Measurements from ENCODE around the gene KPNA5.
"Not testable (repeated sequence)": the region's sequence is repeated elsewhere in the genome, so short reads cannot be mapped to it uniquely, and the experiment has no call there.

Gene KPNA5

GRCh38 chr6:116682334-116682712, 1.3 kb downstream of the KPNA5 start:
- TF ChIP-seq GATA1 (IDR thresholded peaks at IDR 0.05; ENCODE audit: low read depth, low read length), result no peak
- TF ChIP-seq POLR2A (IDR thresholded peaks at IDR 0.05; ENCODE audit: low read length), result no peak
- DNase-seq, result peak; percentile 26 to 38

DNA sequence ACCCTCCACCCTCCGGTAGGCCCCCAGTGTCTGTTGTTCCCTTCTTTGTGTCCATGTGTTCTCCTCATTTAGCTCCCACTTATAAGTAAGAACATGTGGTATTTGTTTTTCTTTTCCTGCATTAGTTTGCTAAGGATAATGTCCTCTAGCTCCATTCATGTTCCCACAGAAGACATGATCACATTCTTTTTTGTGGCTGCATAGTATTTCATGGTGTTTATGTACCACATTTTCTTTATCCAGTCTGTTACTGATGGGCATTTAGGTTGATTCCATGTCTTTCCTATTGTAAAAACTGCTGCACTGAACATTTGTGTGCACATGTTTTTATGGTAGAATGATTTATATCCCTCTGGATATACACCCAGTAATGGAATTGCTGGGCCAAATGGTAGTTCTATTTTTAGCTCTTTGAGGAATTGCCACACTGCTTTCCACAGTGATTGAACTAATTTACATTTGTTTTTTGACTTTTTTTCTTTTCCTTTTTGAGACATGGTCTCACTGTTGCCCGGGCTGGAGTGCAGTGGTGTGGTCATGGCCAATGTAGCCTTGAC, 4.5 kb downstream of the KPNA5 start:
- no peak for DNase-seq
- no peak for TF ChIP-seq GATA1 (IDR thresholded peaks at IDR 0.05; ENCODE audit: low read depth, low read length)
- no peak for TF ChIP-seq POLR2A (IDR thresholded peaks at IDR 0.05; ENCODE audit: low read length)

- DNase-seq, result not testable (repeated sequence)
These were observed 5.6 kb downstream of the KPNA5 start for GRCh38 chr6:116686475-116687101.

- TF ChIP-seq POLR2A (IDR thresholded peaks at IDR 0.05; ENCODE audit: low read length) (no peak), GATA1 (IDR thresholded peaks at IDR 0.05; ENCODE audit: low read depth, low read length) (no peak)
- no peak for DNase-seq
These were observed 10.1 kb downstream of the KPNA5 start for GRCh38 chr6:116691154-116691553.

DNA sequence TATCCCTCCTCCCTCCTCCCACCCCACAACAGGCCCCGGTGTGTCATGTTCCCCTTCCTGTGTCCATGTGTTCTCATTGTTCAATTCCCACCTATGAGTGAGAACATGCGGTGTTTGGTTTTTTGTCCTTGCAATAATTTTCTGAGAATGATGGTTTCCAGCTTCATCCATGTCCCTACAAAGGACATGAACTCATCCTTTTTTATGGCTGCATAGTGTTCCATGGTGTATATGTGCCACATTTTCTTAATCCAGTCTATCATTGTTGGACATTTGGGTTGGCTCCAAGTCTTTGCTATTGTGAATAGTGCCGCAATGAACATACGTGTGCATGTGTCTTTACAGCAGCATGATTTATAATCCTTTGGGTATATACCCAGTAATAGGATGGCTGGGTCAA, 11.9 kb downstream of the KPNA5 start:
- DNase-seq, result not testable (repeated sequence)

DNA sequence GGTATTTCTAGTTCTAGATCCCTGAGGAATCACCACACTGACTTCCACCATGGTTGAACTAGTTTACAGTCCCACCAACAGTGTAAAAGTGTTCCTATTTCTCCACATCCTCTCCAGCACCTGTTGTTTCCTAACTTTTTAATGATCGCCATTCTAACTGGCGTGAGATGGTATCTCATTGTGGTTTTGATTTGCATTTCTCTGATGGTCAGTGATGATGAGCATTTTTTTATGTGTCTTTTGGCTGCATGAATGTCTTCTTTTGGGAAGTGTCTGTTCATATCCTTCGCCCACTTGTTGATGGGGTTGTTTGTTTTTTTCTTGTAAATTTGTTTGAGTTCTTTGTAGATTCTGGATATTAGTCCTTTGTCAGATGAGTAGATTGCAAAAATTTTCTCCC, 12.3 kb downstream of the KPNA5 start:
- not testable (repeated sequence) for DNase-seq

- TF ChIP-seq GATA1 (IDR thresholded peaks at IDR 0.05; ENCODE audit: low read depth, low read length) (no peak), POLR2A (IDR thresholded peaks at IDR 0.05; ENCODE audit: low read length) (no peak)
- DNase-seq, result peak; percentile 3 to 20
These were observed 14.4 kb downstream of the KPNA5 start for GRCh38 chr6:116695401-116695800.

- DNase-seq, result no peak
- no peak for TF ChIP-seq GATA1 (IDR thresholded peaks at IDR 0.05; ENCODE audit: low read depth, low read length)
- no peak for TF ChIP-seq POLR2A (IDR thresholded peaks at IDR 0.05; ENCODE audit: low read length)
These were observed 16.5 kb downstream of the KPNA5 start for GRCh38 chr6:116697480-116697879.

GRCh38 chr6:116703888-116704287, 22.9 kb downstream of the KPNA5 start:
- DNase-seq, result not testable (repeated sequence)

GRCh38 chr6:116705917-116706316, 24.9 kb downstream of the KPNA5 start:
- no peak for TF ChIP-seq GATA1 (IDR thresholded peaks at IDR 0.05; ENCODE audit: low read depth, low read length)
- no peak for TF ChIP-seq POLR2A (IDR thresholded peaks at IDR 0.05; ENCODE audit: low read length)

DNA sequence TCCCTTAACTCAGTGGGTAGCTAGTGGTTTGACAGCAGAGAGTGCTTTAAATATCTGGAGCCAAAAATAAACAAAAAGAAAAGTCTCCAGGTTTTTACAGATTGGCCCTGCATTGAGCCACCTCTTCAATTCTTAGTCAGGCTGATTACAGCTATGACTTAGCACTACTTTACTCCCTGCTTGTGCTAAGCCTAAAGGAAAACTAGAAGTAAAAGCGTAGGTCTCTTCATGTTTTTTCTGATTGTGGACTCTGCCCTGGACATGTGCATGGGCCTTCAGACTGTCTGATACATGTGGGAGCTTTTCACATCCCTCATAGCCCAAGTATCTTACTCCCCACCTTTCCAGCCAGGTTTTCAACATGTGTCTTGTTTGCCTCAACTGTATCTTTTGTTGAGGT, 33.3 kb downstream of the KPNA5 start:
- no peak for DNase-seq
- no peak for TF ChIP-seq GATA1 (IDR thresholded peaks at IDR 0.05; ENCODE audit: low read depth, low read length)
- no peak for TF ChIP-seq POLR2A (IDR thresholded peaks at IDR 0.05; ENCODE audit: low read length)

More at GRCh38 chr6:116705917-116706316, 24.9 kb downstream of the KPNA5 start:
- no peak for DNase-seq

DNA sequence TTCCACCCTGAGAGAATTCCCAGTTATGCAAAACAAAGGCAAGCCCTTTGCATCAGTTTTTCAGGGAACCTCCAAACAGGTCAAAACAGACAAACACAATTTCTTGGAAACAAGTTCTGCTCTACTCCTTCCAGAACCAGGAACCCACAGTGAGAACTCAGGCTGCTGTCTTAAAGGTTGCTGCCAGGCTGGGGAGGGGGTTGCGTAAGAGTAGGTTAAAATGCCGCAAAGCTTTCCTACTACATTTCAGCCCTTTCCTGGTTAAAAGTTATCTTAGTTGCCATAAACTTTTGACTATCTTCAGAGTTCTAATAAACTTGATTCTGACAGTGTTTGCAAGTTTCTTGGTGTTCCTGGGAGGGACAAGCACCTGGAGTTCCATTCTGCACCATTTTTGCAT, 33.8 kb downstream of the KPNA5 start:
- TF ChIP-seq POLR2A (IDR thresholded peaks at IDR 0.05; ENCODE audit: low read length) (no peak), GATA1 (IDR thresholded peaks at IDR 0.05; ENCODE audit: low read depth, low read length) (no peak)
- DNase-seq, result no peak

DNA sequence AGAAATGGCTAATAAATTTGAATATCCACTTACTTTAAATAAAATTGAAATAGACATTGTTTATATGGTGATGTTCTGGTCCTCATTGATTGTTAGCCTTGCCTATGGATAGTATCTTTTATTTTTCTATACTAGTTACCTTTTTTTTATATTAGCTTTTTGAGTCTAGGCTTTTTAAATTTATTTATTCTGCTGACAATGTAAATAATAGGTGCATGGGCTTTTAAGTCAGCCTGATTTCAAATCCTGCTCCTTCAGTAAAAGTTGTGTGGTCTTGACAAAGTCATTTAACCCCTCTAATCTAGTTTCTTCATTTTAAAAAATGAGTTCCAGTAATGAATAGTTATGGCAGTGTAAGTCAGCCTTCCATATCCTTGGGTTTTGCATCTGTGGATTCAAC, 45.9 kb downstream of the KPNA5 start:
- no peak for TF ChIP-seq GATA1 (IDR thresholded peaks at IDR 0.05; ENCODE audit: low read depth, low read length)
- TF ChIP-seq POLR2A (IDR thresholded peaks at IDR 0.05; ENCODE audit: low read length), result no peak
- no peak for DNase-seq

- TF ChIP-seq GATA1 (IDR thresholded peaks at IDR 0.05; ENCODE audit: low read depth, low read length), result no peak
- no peak for TF ChIP-seq POLR2A (IDR thresholded peaks at IDR 0.05; ENCODE audit: low read length)
- no peak for DNase-seq
These were observed 49.5 kb downstream of the KPNA5 start for GRCh38 chr6:116730513-116730912.

DNA sequence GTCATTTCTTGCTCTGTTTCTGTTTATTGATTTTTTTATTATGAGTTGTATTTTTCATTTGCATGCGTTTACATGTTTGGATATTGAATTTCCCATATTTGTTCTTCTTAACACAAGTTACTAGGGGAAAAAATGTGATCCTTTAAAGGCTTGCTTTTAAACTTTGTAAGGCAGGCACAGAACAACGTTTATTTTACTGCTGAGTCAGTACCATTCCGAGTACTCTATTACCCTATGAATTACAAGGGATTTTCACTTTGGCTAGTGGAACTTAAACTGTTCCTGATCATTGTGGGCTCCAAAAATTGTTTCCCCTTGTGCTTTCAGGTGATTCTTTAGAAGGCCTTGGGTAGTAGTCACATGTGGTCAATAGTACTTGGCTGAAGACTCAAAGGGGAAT, 56.0 kb downstream of the KPNA5 start:
- TF ChIP-seq POLR2A (IDR thresholded peaks at IDR 0.05; ENCODE audit: low read length) (no peak), GATA1 (IDR thresholded peaks at IDR 0.05; ENCODE audit: low read depth, low read length) (no peak)
- DNase-seq, result no peak

GRCh38 chr6:116740486-116740885, 59.5 kb downstream of the KPNA5 start:
- not testable (repeated sequence) for DNase-seq
